H1 (cell line): ENCODE measurements around the gene STXBP4. TPM values are rescaled to one million over a fixed set of nuclear protein-coding genes. Genes with fewer than 3 reads are reported as not detected.

Experiments
- CTCF ChIA-PET: fragments of 300-600 bp; sonication (Branson Sonifier 250); formaldehyde crosslinking; loops from one replicate; lab custom pipeline; 2021; ENCODE audit not compliant: partially characterized antibody; lab: Charles Lee
- POLR2A ChIA-PET: fragments of 300-600 bp; sonication (Branson Sonifier 250); formaldehyde crosslinking; loops from one replicate; lab custom pipeline; 2021; ENCODE audit warnings: inconsistent platforms; ENCODE audit not compliant: partially characterized antibody; lab: Charles Lee
- DNase-seq, 2 experiments: peaks; one replicate each; pipeline versions ENCODE4 v3.0.0 to v3.0.0-alpha.2; 2010 to 2022; ENCODE audit warnings: low spot score in 2 of 2, low read depth in 1 of 2, mixed read lengths in 1 of 2
- FAIRE-seq: peaks from 2 replicates; lab custom pipeline; 2011; peaks lifted over from hg19 to GRCh38; lab: Jason Lieb, UNC
- H2AFZ ChIP-seq: 2 replicates; pipeline ENCODE4 v1.8.1; 2012; ENCODE audit warnings: low read length, inconsistent platforms
- H2AK5ac ChIP-seq: 2 replicates; pipeline ENCODE4 v1.6.1; 2013; ENCODE audit warnings: low read depth, low read length
- H2BK120ac ChIP-seq: replicated peaks from 2 replicates; pipeline ENCODE3; 2013; ENCODE audit warnings: low read depth, low read length, inconsistent platforms
- H2BK12ac ChIP-seq: 2 replicates; pipeline ENCODE4 v1.6.1; 2013; ENCODE audit warnings: low read depth, low read length
- H2BK15ac ChIP-seq: 2 replicates; pipeline ENCODE4 v1.6.1; 2013; ENCODE audit warnings: low read length
- H2BK20ac ChIP-seq: 2 replicates; pipeline ENCODE4 v1.6.1; 2013; ENCODE audit warnings: low read length
- H2BK5ac ChIP-seq: 2 replicates; pipeline ENCODE4 v1.6.1; 2013; ENCODE audit warnings: low read depth, low read length
- H3K14ac ChIP-seq: 2 replicates; pipeline ENCODE4 v1.6.1; 2013; ENCODE audit warnings: inconsistent platforms; ENCODE audit not compliant: insufficient read length
- H3K18ac ChIP-seq: 2 replicates; pipeline ENCODE4 v1.6.1; 2013; ENCODE audit warnings: low read length; ENCODE audit errors: extremely low read depth
- H3K23ac ChIP-seq: 2 replicates; pipeline ENCODE4 v1.6.1; 2013; ENCODE audit warnings: inconsistent platforms; ENCODE audit not compliant: insufficient read length
- H3K23me2 ChIP-seq: 2 replicates; pipeline ENCODE4 v1.6.1; 2013; ENCODE audit warnings: low read depth, low read length
- H3K27ac ChIP-seq: 2 replicates; pipeline ENCODE4 v1.6.1; 2011; ENCODE audit warnings: low read depth, low read length, inconsistent platforms
- H3K27me3 ChIP-seq, 4 experiments: replicated peaks in 1 of 4; 1 replicate in 1 of 4; 2 replicates in 3 of 4; pipeline versions ENCODE4 v1.6.1 to v1.8.1; 2011 to 2013; ENCODE audit warnings: low read length in 3 of 4, mild to moderate bottlenecking in 3 of 4, inconsistent platforms in 2 of 4, mixed read lengths in 2 of 4, moderate library complexity in 1 of 4; ENCODE audit not compliant: control insufficient read depth in 3 of 4, insufficient read depth in 3 of 4; ENCODE audit errors: extremely low read depth in 1 of 4
- H3K36me3 ChIP-seq, 4 experiments: 2 replicates each; pipeline versions ENCODE4 v1.6.1 to v1.8.1; 2011 to 2013; ENCODE audit warnings: mild to moderate bottlenecking in 4 of 4, low read length in 3 of 4, moderate library complexity in 2 of 4, control low read depth in 1 of 4, inconsistent platforms in 1 of 4; ENCODE audit not compliant: insufficient read depth in 4 of 4, control insufficient read depth in 2 of 4
- H3K4ac ChIP-seq: replicated peaks from 2 replicates; pipeline ENCODE3; 2013; ENCODE audit warnings: low read length, low read depth, mixed read lengths, inconsistent platforms; ENCODE audit not compliant: insufficient read length
- H3K4me1 ChIP-seq, 4 experiments: replicated peaks in 1 of 4; 1 replicate in 1 of 4; 2 replicates in 3 of 4; pipeline versions ENCODE4 v1.6.1 to v1.8.1; 2011 to 2013; ENCODE audit warnings: low read length in 3 of 4, inconsistent platforms in 2 of 4, mixed read lengths in 1 of 4; ENCODE audit not compliant: insufficient read depth in 4 of 4, control insufficient read depth in 3 of 4
- H3K4me2 ChIP-seq, 2 experiments: 2 replicates each; pipeline versions ENCODE4 v1.6.1 to v1.8.1; 2011 to 2013; ENCODE audit warnings: low read depth in 2 of 2, low read length in 2 of 2, control low read depth in 1 of 2, inconsistent platforms in 1 of 2, mild to moderate bottlenecking in 1 of 2; ENCODE audit not compliant: insufficient read depth in 1 of 2
- H3K4me3 ChIP-seq, 4 experiments: fragments of 200-600, 300-600 bp in 1 of 4; sonication (generic), shearing (Covaris generic), sonication (Bioruptor Twin) in 1 of 4; 2 replicates each; pipeline versions ENCODE4 v1.5.1 to v1.8.1; 2011 to 2016; ENCODE audit warnings: low read length in 4 of 4, low read depth in 3 of 4, control low read depth in 2 of 4, inconsistent platforms in 2 of 4, mild to moderate bottlenecking in 2 of 4, mixed read lengths in 1 of 4, moderate library complexity in 1 of 4; ENCODE audit not compliant: insufficient read depth in 2 of 4; ENCODE audit errors: extremely low read depth in 1 of 4
- H3K56ac ChIP-seq: replicated peaks from 2 replicates; pipeline ENCODE3; 2013; ENCODE audit warnings: low read depth, mild to moderate bottlenecking, mixed read lengths, low read length, inconsistent platforms; ENCODE audit not compliant: insufficient read length
- H3K79me1 ChIP-seq: 2 replicates; pipeline ENCODE4 v1.6.1; 2013; ENCODE audit warnings: low read depth, low read length, control low read depth
- H3K79me2 ChIP-seq, 2 experiments: 2 replicates each; pipeline versions ENCODE4 v1.6.1 to v1.8.1; 2012 to 2013; ENCODE audit warnings: low read length in 2 of 2, mild to moderate bottlenecking in 2 of 2, inconsistent platforms in 1 of 2; ENCODE audit not compliant: insufficient read depth in 2 of 2, control insufficient read depth in 1 of 2
- H3K9ac ChIP-seq, 4 experiments: replicated peaks in 1 of 4; 1 replicate in 1 of 4; 2 replicates in 3 of 4; pipeline versions ENCODE4 v1.6.1 to v1.8.1; 2011 to 2013; ENCODE audit warnings: low read depth in 3 of 4, low read length in 3 of 4, control low read depth in 2 of 4, mild to moderate bottlenecking in 2 of 4, moderate library complexity in 2 of 4, inconsistent platforms in 1 of 4; ENCODE audit errors: extremely low read depth in 1 of 4
- H3K9me3 ChIP-seq, 2 experiments: 2 replicates each; pipeline versions ENCODE4 v1.6.1 to v1.8.1; 2012 to 2013; ENCODE audit warnings: mild to moderate bottlenecking in 2 of 2, moderate library complexity in 2 of 2, control low read depth in 1 of 2, inconsistent platforms in 1 of 2, low read depth in 1 of 2, low read length in 1 of 2, mixed read lengths in 1 of 2; ENCODE audit not compliant: insufficient read depth in 2 of 2
- H4K20me1 ChIP-seq, 2 experiments: replicated peaks in 1 of 2; 2 replicates each; pipeline versions ENCODE3 to v1.8.1; 2011 to 2013; ENCODE audit warnings: inconsistent platforms in 2 of 2, low read length in 2 of 2, mild to moderate bottlenecking in 1 of 2; ENCODE audit not compliant: insufficient read depth in 2 of 2, control insufficient read depth in 1 of 2
- H4K5ac ChIP-seq: 2 replicates; pipeline ENCODE4 v1.6.1; 2013; ENCODE audit warnings: low read length, low read depth, mixed read lengths, inconsistent platforms; ENCODE audit not compliant: insufficient read length
- H4K8ac ChIP-seq: 2 replicates; pipeline ENCODE4 v1.8.0; 2013; ENCODE audit warnings: mild to moderate bottlenecking, moderate library complexity, low read length, inconsistent platforms; ENCODE audit not compliant: insufficient read depth; ENCODE audit errors: extremely low read depth
- H4K91ac ChIP-seq: replicated peaks from 2 replicates; pipeline ENCODE3; 2013; ENCODE audit warnings: low read length, mixed read lengths, inconsistent platforms; ENCODE audit not compliant: insufficient read length
- ASH2L ChIP-seq: fragments of 200-600, 300-600 bp; sonication (generic); IDR thresholded peaks from one replicate; pipeline ENCODE4 v1.7.1; 2017; ENCODE audit warnings: low read length
- BACH1 ChIP-seq: IDR thresholded peaks from 2 replicates; pipeline ENCODE4 v1.6.1; 2012; ENCODE audit warnings: low read length, improper control_type of control experiment
- CREB1 ChIP-seq: IDR thresholded peaks from 2 replicates; pipeline ENCODE4 v1.6.1; 2012; ENCODE audit warnings: inconsistent platforms
- CTBP2 ChIP-seq: IDR thresholded peaks from 2 replicates; pipeline ENCODE4 v1.7.0; 2011; ENCODE audit warnings: borderline replicate concordance, mild to moderate bottlenecking, moderate library complexity, mixed read lengths, low read length; ENCODE audit not compliant: insufficient read depth, insufficient read length
- GTF2F1 ChIP-seq: IDR thresholded peaks from 2 replicates; pipeline ENCODE4 v1.6.1; 2012; ENCODE audit warnings: low read depth, low read length, improper control_type of control experiment, borderline replicate concordance
- KDM1A ChIP-seq: fragments of 200-600, 300-600 bp; sonication (generic); IDR thresholded peaks from 2 replicates; pipeline ENCODE4 v1.7.1; 2016; ENCODE audit warnings: mild to moderate bottlenecking, low read length, borderline replicate concordance
- NANOG ChIP-seq: IDR thresholded peaks from 2 replicates; pipeline ENCODE4 v1.6.1; 2011; ENCODE audit warnings: low read length, low read depth, mild to moderate bottlenecking, inconsistent platforms; ENCODE audit not compliant: insufficient read depth, poor library complexity, severe bottlenecking
- POU5F1 ChIP-seq: IDR thresholded peaks from 2 replicates; pipeline ENCODE4 v1.6.1; 2011; ENCODE audit warnings: low read depth, mild to moderate bottlenecking, low read length, moderate library complexity
- RAD21 ChIP-seq, 2 experiments: IDR thresholded peaks in 1 of 2; conservative IDR thresholded peaks in 1 of 2; 2 replicates each; pipeline ENCODE4 v1.6.1; 2011; ENCODE audit warnings: low read depth in 2 of 2, low read length in 2 of 2, improper control_type of control experiment in 1 of 2, inconsistent platforms in 1 of 2, mild to moderate bottlenecking in 1 of 2, moderate library complexity in 1 of 2
- RBBP5 ChIP-seq: IDR thresholded peaks from 2 replicates; pipeline ENCODE4 v1.7.1; 2012; ENCODE audit warnings: low read depth, mild to moderate bottlenecking, inconsistent platforms, low read length, moderate library complexity, borderline replicate concordance
- SP2 ChIP-seq: IDR thresholded peaks from 2 replicates; pipeline ENCODE4 v1.6.1; 2012; ENCODE audit warnings: mild to moderate bottlenecking, low read length, inconsistent platforms
- TAF1 ChIP-seq: IDR thresholded peaks from 2 replicates; pipeline ENCODE4 v1.6.1; 2011; ENCODE audit warnings: mild to moderate bottlenecking, low read depth, low read length
- polyA plus RNA-seq, 7 experiments: library from polyadenylated mRNA; depleted of rRNA in 3 of 7; stranded (reverse) in 5 of 7; unstranded in 2 of 7; fragments of >200 nt in 5 of 7; fragments of 200-250 nt in 2 of 7; gene quantifications; 1 replicate in 5 of 7; 2 replicates in 1 of 7; 4 replicates in 1 of 7; pipeline versions ENCODE4 v1.2.1 to v1.2.3, GENCODE V29; 2011 to 2013; ENCODE audit warnings: missing spikeins in 2 of 7, mixed read lengths in 2 of 7
- total RNA-seq: library from RNA; stranded (reverse); fragmentation: NEBNext Ultra II Directional; extraction: Animal tissue kit (Norgen Biotek cat#: 25700); gene quantifications from 2 replicates; pipeline ENCODE4 v1.2.1, GENCODE V29; 2021
- TF ChIP-seq, protein P1 (sequence below): IDR thresholded peaks from 2 replicates; pipeline ENCODE4 v1.6.1; 2012; ENCODE audit warnings: inconsistent platforms
- TF ChIP-seq, protein P2 (sequence below): IDR thresholded peaks from 2 replicates; pipeline ENCODE4 v1.6.1; 2011; ENCODE audit warnings: low read depth, mild to moderate bottlenecking, low read length; ENCODE audit not compliant: insufficient read depth

The STXBP4 gene
- total and polyA plus RNA-seq, 2 of the 8 experiments (the other 6 are each of a cell fraction or from before 2014, with no cell fraction given) = 3.2 to 18.5 TPM

DNA sequence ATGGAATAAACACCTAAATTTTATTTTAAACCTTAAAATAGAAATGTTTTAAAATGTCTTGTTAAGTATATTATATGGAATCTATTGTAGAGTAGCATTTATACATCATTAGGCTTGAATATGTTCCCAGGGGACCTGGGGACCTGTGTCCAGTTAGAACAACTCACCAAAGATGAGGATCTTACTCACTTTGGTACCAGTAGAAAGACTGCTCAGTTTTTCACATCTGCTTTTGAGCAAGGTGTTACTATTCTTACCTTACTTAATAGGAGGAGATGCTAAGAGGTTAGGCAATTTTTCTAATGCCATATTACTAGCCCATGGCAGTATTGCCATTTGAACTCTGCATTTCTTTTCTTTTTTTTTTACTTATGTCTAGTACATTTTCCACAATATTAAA, 14.7 kb downstream of the STXBP4 start:
- no peaks in the 10 kb centered on the region for H3K4me1 ChIP-seq
- H3K4me2 ChIP-seq = no peak overlapping the region
- H3K79me1 ChIP-seq = no peaks in the 10 kb centered on the region
- H2BK12ac ChIP-seq = no peak overlapping the region
- H2BK5ac ChIP-seq = no peak overlapping the region
- H3K36me3 ChIP-seq = peaks cover 0 to 4% (median 1%) of the 10 kb centered on the region in 4 experiments; a peak in 3 of 8 replicates
- H3K27ac ChIP-seq = no peak overlapping the region
- no peak overlapping the region for H2AFZ ChIP-seq
- FAIRE-seq = no peak
- no peak overlapping the region for H4K91ac ChIP-seq
- H3K56ac ChIP-seq = no peak overlapping the region
- H3K9me3 ChIP-seq = peaks cover 0 to 5% of the 10 kb centered on the region in 2 experiments; a peak in 1 of 4 replicates
- ChIA-PET CTCF (no interaction called here), POLR2A (no interaction called here)
- no peak overlapping the region for H3K9ac ChIP-seq
- H3K23me2 ChIP-seq = no peaks in the 10 kb centered on the region
- H2AK5ac ChIP-seq = no peak overlapping the region
- no peak overlapping the region for H3K4me3 ChIP-seq
- H2BK20ac ChIP-seq = no peak overlapping the region
- DNase-seq = no peak
- H3K27me3 ChIP-seq = no peaks in the 10 kb centered on the region
- no peak overlapping the region for H4K8ac ChIP-seq
- H3K4ac ChIP-seq = no peak overlapping the region
- no peak overlapping the region for H3K18ac ChIP-seq
- H3K23ac ChIP-seq = no peak overlapping the region
- no peak overlapping the region for H2BK15ac ChIP-seq
- peaks cover 0 to 24% of the 10 kb centered on the region in 2 experiments; a peak in 2 of 4 replicates for H3K79me2 ChIP-seq
- H2BK120ac ChIP-seq = no peak overlapping the region
- no peaks in the 10 kb centered on the region for H4K20me1 ChIP-seq
- H3K14ac ChIP-seq = no peak overlapping the region
- no peak overlapping the region for H4K5ac ChIP-seq
- TF ChIP-seq SP2 (no peak), RAD21 (IDR thresholded peaks at IDR 0.05 in 1 of 2, conservative IDR thresholded peaks at IDR 0.05 in 1 of 2; ENCODE audit: low read depth in 2 of 2, low read length in 2 of 2) (no peak), KDM1A (no peak), ASH2L (no peak), CTBP2 (no peak), TAF1 (no peak), POU5F1 (no peak), BACH1 (no peak), GTF2F1 (no peak), RBBP5 (no peak), NANOG (no peak), CREB1 (no peak)
- TF ChIP-seq, protein P1, sequence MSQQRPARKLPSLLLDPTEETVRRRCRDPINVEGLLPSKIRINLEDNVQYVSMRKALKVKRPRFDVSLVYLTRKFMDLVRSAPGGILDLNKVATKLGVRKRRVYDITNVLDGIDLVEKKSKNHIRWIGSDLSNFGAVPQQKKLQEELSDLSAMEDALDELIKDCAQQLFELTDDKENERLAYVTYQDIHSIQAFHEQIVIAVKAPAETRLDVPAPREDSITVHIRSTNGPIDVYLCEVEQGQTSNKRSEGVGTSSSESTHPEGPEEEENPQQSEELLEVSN = no peak
- TF ChIP-seq, protein P2, sequence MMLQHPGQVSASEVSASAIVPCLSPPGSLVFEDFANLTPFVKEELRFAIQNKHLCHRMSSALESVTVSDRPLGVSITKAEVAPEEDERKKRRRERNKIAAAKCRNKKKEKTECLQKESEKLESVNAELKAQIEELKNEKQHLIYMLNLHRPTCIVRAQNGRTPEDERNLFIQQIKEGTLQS = no peak
